Endodermal cell (in vitro differentiated cells): ENCODE measurements around the gene ARL4A. TPM values are rescaled to one million over a fixed set of nuclear protein-coding genes. Genes with fewer than 3 reads are reported as not detected.

Source experiments
- DNase-seq: peaks from one replicate; pipeline ENCODE4 v3.0.0-alpha.2; 2017
- H3K27ac ChIP-seq: 2 replicates; pipeline ENCODE4 v1.5.1; 2013; ENCODE audit warnings: mild to moderate bottlenecking, low read depth, low read length, moderate library complexity
- H3K27me3 ChIP-seq: 2 replicates; pipeline ENCODE4 v1.6.1; 2013; ENCODE audit warnings: mild to moderate bottlenecking, low read length, moderate library complexity; ENCODE audit not compliant: insufficient read depth, control insufficient read depth, poor library complexity, severe bottlenecking
- H3K36me3 ChIP-seq: 2 replicates; pipeline ENCODE4 v1.7.0; 2013; ENCODE audit warnings: mild to moderate bottlenecking, low read length, moderate library complexity; ENCODE audit not compliant: control insufficient read depth, insufficient read depth
- H3K4me1 ChIP-seq: one replicate; pipeline ENCODE4 v1.7.0; 2013; ENCODE audit warnings: low read length; ENCODE audit not compliant: control insufficient read depth, insufficient read depth
- H3K4me3 ChIP-seq: 2 replicates; pipeline ENCODE4 v1.5.1; 2013; ENCODE audit warnings: mild to moderate bottlenecking, low read length, moderate library complexity
- H3K9ac ChIP-seq: 2 replicates; pipeline ENCODE4 v1.6.1; 2013; ENCODE audit warnings: mild to moderate bottlenecking, low read length, moderate library complexity; ENCODE audit not compliant: poor library complexity, severe bottlenecking; ENCODE audit errors: extremely low read depth
- H3K9me3 ChIP-seq: 2 replicates; pipeline ENCODE4 v1.6.1; 2013; ENCODE audit warnings: mild to moderate bottlenecking, low read length, moderate library complexity; ENCODE audit not compliant: control insufficient read depth
- H3K27ac Mint-ChIP-seq: 2 replicates; pipeline ENCODE4 v1.8.0; 2020; ENCODE audit warnings: mixed read lengths
- H3K27me3 Mint-ChIP-seq: 2 replicates; pipeline ENCODE4 v1.8.0; 2021; ENCODE audit warnings: mild to moderate bottlenecking, mixed read lengths; ENCODE audit not compliant: insufficient read depth
- H3K36me3 Mint-ChIP-seq: 2 replicates; pipeline ENCODE4 v1.8.0; 2020; ENCODE audit warnings: low read depth, mixed read lengths
- H3K4me1 Mint-ChIP-seq: 2 replicates; pipeline ENCODE4 v1.8.0; 2020; ENCODE audit warnings: mixed read lengths
- H3K4me3 Mint-ChIP-seq: 2 replicates; pipeline ENCODE4 v1.8.0; 2020; ENCODE audit warnings: mild to moderate bottlenecking, moderate library complexity, mixed read lengths
- H3K9me3 Mint-ChIP-seq: 2 replicates; pipeline ENCODE4 v1.8.0; 2020; ENCODE audit warnings: mild to moderate bottlenecking, mixed read lengths
- CTCF ChIP-seq: fragments of 200-600 bp; sonication (generic); conservative IDR thresholded peaks from 2 replicates; pipeline ENCODE4 v1.5.0; 2021; ENCODE audit warnings: antibody characterized with exemption, mild to moderate bottlenecking
- WGBS, 2 experiments: methylation state at CpG; one replicate each; pipeline versions ENCODE4 v1.1.5 to v1.1.7; 2013; ENCODE audit warnings: missing lambda C conversion rate in 2 of 2, mixed read lengths in 1 of 2; ENCODE audit not compliant: insufficient coverage in 1 of 2, insufficient read length in 1 of 2; 5-methylcytosine and 5-hydroxymethylcytosine counted together
- total RNA-seq, 2 donors: library from RNA; stranded (reverse); fragmentation: NEBNext Ultra II Directional in 1 of 2; extraction: Animal tissue kit (Norgen Biotek cat#: 25700) in 1 of 2; gene quantifications; 2 replicates in 1 of 2; 3 replicates in 1 of 2; pipeline ENCODE4 v1.2.1, GENCODE V29; 2021

Gene ARL4A
- total RNA-seq, 2 donors from 2014 or later = 19.1 to 26.4 TPM

- no peak for DNase-seq
- no peaks in the 10 kb centered on the region for H3K4me1 ChIP-seq
- peak; percentile 83 for TF ChIP-seq CTCF
- no peak overlapping the region for H3K27ac ChIP-seq
- H3K27me3 ChIP-seq = no peaks in the 10 kb centered on the region
- Mint-ChIP-seq H3K36me3 (no peaks in the 10 kb centered on the region), H3K4me3 (no peak overlapping the region), H3K9me3 (no peaks in the 10 kb centered on the region), H3K27ac (no peak overlapping the region), H3K27me3 (no peaks in the 10 kb centered on the region), H3K4me1 (no peaks in the 10 kb centered on the region)
- no peak overlapping the region for H3K9ac ChIP-seq
- H3K9me3 ChIP-seq = no peaks in the 10 kb centered on the region
- no peaks in the 10 kb centered on the region for H3K36me3 ChIP-seq
- H3K4me3 ChIP-seq = no peak overlapping the region
- 0 to 51% methylated on average over 1 to 5 of the region's 6 CpGs for WGBS, 2 experiments
These were observed 48.5 kb upstream of the ARL4A start for GRCh38 chr7:12638851-12639456.

GRCh38 chr7:12640299-12641096 is 46.9 kb upstream of the ARL4A start:
- H3K9me3 ChIP-seq = no peaks in the 10 kb centered on the region
- Mint-ChIP-seq H3K36me3 (no peaks in the 10 kb centered on the region), H3K9me3 (no peaks in the 10 kb centered on the region), H3K27ac (no peak overlapping the region), H3K4me3 (no peak overlapping the region), H3K27me3 (no peaks in the 10 kb centered on the region), H3K4me1 (no peaks in the 10 kb centered on the region)
- H3K27me3 ChIP-seq = no peaks in the 10 kb centered on the region
- WGBS, 2 experiments = 91 to 92% methylated on average over 6 to 7 of the region's 7 CpGs
- TF ChIP-seq CTCF = no peak
- no peaks in the 10 kb centered on the region for H3K36me3 ChIP-seq
- no peaks in the 10 kb centered on the region for H3K4me1 ChIP-seq
- DNase-seq = no peak
- H3K9ac ChIP-seq = no peak overlapping the region
- H3K4me3 ChIP-seq = no peak overlapping the region
- H3K27ac ChIP-seq = no peak overlapping the region

- Histone ChIP-seq H3K4me3 (no peak overlapping the region), H3K9ac (no peak overlapping the region), H3K4me1 (no peaks in the 10 kb centered on the region), H3K36me3 (no peaks in the 10 kb centered on the region), H3K27ac (no peak overlapping the region), H3K27me3 (no peaks in the 10 kb centered on the region), H3K9me3 (no peaks in the 10 kb centered on the region)
- no peak for TF ChIP-seq CTCF
- no peaks in the 10 kb centered on the region for H3K9me3 Mint-ChIP-seq
- H3K4me3 Mint-ChIP-seq = no peak overlapping the region
- no peak for DNase-seq
- no peak overlapping the region for H3K27ac Mint-ChIP-seq
- no peaks in the 10 kb centered on the region for H3K4me1 Mint-ChIP-seq
- no peaks in the 10 kb centered on the region for H3K27me3 Mint-ChIP-seq
- WGBS, 2 experiments = 81 to 94% methylated on average over 3 of the region's 3 CpGs
- H3K36me3 Mint-ChIP-seq = no peaks in the 10 kb centered on the region
These were observed 46.2 kb upstream of the ARL4A start for GRCh38 chr7:12641196-12641595.
